CD4-positive, alpha-beta T cell treated with Interferon gamma for 1 hour (primary cell): Measurements from ENCODE around the gene ZNF652.
"Not testable (repeated sequence)": the region's sequence is repeated elsewhere in the genome, so short reads cannot be mapped to it uniquely, and the experiment has no call there.

Source experiments
- DNase-seq: peaks from one replicate; pipeline ENCODE4 v3.0.0-alpha.2; 2020

Gene ZNF652

DNA sequence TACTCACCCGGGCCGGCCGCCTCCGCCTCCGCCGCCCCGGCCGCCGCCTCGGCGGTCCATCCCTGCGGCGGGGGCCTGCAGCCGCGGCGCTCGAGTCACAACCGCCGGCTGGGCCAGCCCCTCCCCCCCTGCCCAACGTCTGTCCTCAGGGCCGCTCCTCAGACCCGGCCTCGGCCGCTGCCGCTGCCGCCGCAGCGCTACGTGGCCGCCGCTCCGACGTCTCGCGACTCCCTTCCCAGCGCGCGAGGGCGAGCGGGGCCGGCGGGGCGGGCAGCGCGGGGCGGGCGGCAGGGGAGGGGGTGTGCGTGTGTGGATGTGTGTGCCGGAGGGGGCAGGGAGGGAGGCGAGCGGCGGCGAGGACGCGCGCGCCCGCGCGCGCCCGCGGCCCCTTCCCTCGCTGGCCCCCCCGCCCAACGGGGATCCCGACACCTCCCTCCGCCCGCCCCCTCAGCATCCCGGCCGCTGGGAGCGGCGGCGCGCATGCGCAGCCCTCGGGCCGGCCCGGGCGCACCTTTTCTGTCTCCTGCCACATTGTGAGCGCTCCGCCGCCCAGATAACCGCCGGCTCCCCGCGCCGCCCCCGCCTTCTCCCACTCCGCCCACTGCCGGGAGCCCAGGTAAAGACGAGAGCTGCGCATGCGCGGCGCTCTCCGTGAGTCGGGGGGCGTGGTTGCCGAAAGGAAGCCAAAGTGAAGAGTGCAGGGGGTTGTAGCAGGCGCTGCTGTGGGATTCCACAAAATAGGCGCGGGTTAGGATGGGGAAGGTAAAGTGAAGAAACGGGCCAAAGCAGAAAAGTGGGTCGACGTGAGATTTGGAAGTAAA lies at the start of gene ZNF652:
TSS of gene ZNF652 (minus strand) at position 349 of the 821 bp plus-strand sequence. CDS start 44,525 bp downstream, outside the sequence.
- DNase-seq: peak; percentile 97

DNA sequence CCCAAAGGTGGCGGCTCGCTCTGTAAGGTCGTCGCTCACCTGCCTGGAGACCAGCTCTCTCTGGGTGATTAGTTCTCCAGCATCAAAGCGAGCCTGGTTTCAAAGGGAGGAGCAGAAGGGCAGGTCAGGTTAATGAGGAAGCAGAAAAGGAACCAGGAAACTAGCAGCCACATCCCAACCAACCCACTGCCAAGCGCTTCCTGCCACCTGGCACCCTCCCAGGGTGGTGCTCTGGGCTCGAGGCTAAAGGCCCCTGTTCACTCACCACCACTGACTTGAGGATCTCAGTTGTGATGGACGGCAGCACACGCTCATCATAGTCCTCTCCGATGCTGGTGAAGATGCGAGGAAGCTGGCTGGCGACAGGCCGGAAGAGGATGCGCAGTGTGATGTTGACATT lies 47.0 kb upstream of the ZNF652 start:
- DNase-seq: no peak

DNA sequence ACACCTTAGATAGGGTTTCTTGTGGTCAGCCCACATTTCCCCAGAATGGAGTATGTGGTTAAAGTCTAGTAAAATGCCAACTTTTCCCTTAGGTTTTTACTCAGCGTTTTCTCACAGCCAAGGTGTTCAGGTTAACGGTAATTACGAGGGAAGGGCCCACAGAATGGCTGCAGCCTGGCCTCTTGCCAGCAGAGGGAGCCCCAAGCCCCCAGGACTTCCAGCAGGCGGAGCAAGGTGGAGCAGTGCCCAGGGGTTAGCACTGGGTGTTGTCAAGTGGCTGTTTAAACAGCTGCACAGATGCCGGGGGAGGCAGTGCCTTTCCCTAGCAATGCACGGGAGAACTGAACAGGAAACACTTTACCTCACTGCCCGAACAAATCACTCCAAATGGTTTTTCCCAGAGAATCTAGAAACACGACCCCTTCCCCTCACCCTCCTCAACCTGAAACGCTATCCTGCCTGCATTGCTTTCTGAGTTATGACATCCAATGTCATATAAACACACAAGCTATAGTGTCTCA lies 46.0 kb upstream of the ZNF652 start:
- DNase-seq: peak; percentile 78

DNA sequence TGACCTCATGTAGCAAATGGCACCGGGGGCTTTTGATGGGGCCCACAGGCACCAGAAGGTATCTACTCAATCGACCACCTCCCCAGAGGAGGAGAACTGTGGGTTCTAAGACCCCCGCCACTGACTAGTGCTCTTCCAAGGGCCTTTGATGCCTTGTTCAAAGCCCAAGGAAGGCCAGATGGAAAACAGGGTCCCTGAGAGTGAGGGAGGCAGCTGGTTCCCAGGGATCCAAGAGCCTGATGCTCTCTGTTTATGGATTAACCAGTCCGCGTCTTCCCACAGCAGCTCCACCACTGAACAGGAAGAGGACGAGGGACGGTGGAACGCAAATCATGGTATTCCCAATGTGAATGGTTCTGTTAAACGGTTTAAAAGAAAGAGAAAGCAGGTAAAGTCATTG lies 45.0 kb upstream of the ZNF652 start:
- DNase-seq: no peak

DNA sequence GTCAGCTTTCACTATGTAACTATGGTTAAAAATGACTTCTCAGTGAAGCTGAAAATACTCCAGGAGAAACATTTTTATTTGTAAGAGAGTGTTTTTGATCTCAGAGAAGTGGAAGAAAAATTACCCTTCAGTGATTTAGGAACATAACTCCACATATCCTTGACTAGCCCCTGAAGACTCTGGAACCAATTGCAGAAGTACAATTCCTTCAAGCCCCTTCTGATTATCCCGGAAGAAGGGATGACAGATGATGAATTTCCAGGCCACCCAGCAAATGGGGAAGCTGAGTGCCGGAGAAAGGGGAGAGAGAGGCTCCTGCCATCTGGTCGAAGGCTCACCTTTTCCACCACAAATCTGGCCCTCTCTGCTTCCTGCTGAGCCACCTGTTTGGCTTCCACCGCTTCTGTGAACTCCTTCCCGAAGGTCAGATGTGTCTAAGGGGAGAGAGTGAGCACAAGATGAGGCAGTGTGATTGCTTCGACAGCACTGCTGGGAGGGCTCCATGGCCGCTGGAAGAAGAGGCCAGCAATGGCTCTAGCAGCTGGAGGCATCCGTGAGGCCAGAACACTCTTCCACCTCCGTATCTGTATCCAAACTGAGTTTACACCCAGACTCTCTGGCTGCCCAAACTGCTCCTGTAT lies 44.5 kb upstream of the ZNF652 start:
- DNase-seq: no peak

DNA sequence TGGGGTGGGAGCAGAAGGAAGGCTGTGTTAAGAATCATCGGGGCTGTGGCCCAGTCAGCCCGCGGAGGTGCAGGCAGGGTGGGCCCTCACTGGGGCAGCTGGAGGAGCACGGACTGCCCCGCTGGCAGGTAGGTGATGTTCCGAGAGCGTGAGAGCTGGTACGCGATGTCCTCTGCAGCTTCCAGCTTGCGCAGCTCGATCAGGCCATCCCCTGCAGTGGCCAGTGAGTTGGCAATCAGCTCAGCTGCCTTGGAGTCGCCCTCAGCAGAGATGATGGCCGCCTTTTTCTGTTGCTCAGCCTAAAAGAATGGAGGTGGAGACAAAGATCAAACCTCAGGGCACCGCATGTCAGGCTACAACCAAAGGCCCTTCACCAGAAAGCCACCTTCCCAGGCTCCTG lies 42.9 kb upstream of the ZNF652 start:
- no peak for DNase-seq

DNA sequence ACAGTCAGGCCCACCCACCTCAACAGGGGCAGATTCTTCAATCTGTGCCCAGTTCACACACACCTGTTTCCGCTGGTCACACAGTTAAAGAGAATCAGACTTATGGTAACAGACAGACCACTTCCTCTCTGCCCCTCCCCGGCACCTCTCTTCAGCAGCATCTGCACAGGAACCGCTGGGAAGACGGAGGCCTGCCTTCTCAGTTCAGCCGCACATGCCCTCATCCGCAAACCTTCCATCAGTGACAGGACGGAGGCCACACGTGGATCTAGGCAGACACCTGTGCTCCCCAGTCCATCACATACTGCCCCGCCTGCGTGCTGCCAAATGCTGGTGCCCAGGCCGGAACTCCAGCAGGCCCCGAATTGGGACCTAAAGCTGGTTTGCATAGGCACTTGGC lies 42.3 kb upstream of the ZNF652 start:
- peak; percentile 52 for DNase-seq

DNA sequence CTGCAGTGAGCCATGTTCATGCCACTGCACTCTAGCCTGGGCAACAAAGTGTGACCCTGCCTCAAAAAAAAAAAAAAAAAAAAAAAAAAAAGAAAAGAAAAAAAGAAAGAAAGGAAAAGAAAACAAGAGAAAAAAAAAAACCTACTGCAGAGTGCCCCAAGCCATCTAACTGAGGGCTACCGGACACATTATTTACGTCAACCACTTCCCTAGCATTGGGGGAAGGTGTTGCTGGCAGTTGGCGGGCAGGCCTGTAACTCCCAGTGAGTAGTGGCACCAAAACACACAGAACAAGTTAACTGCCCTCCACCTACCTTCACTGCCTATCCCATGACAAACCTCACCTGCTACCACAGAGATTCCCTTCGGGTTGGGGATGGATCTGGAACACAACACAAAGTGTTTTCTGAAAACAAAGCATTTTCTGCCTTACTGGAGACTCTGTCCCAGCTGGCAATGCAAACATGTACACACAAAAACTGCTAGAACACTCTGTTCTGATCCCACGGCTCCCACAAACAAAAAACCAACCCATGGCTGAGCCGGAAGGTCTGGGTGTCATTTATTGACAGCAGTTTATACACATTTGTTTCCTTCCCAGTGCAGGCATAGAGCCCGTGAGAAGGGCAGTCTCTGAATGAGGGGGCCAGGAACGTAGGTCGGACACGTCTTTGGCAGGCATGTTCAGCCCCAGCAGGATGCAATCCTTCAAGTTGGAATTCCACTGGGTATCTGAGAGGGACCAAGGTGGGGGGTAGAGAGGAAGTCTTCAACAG lies 41.7 kb upstream of the ZNF652 start:
- no peak for DNase-seq

DNA sequence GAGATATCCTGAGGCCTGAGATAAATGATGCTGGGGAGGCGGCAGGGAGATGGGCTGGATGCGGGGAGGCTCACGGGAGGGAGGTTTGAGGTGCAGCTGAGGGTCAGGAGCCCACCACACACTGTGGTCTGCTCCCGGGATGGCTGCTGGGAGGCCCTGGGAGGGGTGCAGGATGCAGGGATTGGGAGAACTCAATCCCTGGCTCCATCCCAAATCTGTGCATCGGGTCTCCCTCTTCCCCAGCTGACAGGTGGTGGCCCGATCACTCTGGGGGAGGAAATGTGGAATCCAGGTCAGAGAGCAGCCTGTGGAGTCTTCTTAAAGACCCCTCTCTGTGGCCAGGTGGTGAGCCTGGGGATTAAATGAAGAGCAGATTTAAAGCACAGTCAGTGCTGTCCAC lies 40.7 kb upstream of the ZNF652 start:
- DNase-seq: no peak

DNA sequence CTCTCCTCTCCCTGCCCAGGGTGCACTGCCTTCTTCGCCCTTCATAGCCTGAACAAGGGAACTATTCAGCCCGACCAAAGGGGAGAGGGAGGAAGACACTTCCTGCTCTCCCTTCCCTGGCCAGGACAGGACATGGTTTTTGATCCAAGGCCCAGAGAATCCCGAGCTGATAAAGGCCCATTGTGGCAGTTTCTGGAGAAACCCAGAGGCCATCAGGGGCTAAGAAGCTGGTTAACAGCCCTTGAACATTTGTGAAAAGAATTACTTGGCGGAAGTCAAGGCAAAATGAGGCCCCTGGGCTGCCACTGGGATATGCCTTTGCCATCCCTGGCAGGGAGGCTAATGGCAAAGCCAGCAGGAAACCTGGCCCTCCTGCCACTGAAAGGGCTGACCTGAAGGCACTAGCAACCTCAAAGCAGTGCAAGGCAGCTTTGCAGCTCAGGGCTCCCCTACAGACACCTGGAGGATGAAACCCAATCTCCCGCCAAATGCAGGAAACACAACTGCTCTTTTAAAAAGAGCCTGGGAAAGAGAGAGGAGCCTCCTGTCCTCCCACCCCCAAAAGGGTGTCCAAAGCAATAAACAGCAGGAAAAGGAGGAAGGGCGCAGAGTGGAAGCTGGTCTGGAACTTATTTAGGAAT lies 40.0 kb upstream of the ZNF652 start:
- DNase-seq: no peak

DNA sequence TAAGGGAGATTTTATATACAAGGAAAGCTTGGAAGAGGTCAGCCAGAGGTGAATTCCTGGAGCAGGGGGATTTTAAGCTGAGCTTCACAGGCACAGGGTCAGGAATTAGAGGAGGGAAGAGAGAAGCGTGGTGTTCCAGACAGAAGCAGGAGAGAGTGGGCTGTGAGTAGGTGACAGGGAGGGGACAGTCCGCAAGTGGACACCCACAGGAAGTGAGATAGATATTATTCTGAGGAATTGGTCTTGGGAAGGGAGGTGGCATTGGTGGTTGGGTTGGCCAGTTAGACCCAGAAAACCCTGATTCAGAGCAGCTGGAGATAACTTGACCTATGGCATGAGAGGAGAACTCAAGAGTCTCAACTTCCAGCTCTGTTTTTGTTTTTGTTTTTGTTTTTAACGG lies 37.9 kb upstream of the ZNF652 start:
- DNase-seq: no peak

DNA sequence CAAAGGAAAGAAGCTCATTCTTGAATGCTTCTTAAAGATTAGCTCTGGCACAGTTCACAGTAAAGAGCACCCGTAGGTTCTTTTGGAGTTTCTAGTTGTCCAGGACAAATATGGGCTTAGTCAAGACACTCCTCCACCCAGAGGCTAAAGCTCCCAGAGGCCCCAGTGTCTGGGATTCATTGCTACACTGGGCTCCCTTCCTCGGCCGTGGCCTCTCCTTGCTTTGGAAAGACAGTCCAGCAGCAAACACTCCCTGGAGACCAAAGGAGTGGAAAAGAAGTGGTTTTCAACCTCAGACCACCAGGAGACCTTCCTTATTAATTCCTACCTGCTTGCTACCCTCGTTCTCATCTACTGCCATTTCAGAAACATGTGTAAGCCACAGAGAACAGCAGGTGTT lies 35.5 kb upstream of the ZNF652 start:
- DNase-seq: no peak

DNA sequence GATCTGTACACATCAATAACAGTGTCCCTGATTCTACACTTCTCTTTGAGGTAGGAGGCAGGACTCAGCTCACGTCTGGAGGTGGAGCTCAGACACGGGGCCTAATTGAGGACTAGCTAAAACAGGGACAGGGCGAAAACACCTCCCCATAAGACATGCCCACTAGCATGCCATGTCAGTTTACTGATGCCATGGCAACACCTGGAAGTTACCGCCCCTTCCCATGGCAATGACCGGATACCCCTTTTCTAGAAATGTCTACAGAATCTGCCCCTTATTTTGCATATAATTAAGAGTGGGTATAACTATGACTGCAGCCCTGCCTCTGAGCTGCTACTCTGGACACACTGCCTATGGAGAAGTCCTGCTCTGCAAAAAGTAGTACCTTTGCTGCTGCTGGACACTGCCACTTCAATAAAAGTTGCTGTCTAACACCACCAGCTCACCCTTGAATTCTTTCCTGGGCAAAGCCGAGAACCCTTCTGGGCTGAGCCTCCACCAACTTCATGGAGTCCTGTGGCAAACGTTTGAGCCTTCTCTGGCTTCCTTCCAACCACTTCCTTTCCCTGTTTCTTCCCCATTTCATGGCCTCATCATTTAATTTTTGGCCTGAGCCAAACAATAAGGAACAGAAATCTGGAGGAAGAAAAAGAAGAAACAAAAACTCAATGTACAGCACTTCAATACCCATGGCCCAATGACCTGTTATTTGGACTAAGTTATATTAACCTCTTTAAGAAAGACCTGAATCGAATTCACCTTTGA lies 31.6 kb upstream of the ZNF652 start:
- DNase-seq: no peak

DNA sequence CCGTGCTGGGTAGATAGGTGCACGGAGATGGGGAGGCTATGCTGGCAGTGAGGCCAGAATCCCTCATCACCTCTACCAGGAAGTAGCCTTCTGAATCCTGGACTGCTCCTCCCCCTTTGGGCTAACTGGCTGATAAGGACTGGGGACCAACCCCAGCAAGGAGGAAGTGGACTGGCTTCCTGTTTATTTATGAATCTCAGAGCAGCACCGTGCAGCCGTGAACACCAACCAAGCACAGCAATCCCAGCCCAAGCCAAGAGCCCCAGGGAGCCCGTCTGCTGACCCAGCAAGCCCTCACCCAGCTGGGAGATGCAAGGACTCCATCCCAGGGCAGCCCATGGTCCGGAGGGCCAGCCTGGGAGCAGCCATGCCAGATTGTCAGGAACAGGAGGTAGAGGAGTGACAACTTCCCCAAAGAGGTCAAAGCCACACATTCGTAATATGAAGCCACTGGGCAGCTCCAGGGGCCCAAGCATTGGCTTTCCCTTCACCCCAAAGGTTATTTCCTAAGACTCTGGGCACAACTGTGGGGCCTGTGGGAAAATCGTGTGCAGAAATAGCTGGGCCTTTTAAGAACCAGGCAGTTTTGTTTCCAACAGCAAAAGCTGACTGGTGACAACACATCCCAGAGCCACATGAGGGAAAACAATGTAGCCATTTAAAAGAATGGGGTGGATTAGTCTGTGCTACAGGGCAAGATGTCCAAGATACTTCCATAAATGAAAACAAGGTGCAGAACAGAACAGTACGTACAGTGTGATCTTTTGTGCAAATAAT lies 28.7 kb upstream of the ZNF652 start:
- peak; percentile 31 for DNase-seq

DNA sequence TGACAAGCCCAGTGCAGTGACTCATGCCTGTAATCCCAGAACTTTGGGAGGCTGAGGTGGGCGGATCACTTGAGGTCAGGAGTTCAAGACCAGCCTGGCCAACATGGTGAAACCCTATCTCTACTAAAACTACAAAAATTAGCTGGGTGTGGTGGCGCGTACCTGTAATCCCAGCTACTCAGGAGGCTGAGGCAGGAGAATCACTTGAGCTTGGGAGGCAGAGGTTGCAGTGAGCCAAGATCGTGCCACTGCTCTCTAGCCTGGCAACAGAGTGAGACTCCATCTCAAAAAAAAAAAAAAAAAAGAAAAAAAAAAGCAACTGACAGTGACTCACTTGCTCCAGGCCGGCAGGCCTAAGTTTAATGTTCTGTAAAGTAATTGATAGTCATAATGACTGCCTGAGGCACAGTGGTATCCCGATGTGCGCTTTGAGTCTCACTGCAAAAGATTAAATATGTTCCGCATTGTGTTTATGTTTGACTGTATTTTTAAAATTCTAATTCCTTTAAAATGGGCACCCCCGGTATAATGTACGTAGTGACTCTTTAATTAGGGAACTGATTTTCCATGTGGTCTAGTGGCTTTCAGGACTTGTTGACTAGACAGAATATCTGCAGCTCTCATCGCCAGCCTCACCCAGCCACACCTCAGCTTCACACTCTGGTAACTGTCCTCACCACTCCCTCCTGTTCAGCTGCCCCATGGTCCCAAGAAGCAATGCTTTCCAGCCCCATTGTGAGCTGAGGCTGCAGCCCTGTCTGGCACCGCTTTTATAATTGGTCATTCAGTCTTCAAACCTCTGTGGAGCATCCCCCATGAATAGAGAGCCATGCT lies 27.7 kb upstream of the ZNF652 start:
- DNase-seq: not testable (repeated sequence)

DNA sequence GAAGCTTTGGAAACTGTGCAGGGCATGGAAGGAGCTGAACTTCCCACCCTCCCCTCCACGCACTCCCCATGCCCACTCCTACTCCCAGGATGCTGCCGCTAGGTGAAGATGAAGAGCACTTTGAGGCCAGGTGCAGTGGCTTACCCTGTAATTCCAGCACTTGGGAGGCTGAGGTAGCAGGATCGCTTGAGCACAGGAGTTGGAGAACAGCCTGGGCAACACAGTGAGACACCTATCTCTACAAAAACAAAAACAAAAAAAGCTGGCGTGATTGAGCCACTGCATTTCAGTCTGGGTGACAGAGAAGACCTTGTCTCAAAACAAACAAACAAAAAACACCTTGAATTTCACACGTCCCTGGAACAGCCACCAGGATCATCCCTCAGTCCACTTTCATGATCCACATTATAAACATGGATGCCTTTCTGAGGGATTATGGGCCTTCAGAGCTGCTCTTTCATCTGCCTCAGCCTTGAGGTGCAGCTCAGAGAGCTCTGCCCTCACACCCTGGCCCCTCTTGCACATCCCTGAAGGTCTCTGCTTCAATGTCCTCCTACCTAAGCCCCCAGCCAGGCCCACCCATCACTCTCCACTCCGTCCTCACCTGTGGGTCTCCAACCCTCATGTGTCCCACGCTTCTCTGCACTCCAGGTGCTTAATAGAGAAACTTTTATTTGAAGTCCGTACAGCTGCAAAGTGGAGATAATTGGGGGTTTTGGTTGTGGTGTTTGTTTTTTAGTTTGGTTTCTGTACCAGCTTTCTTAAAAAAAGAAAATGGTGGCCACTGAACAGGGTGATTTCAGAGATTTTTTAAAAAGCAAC lies 26.9 kb upstream of the ZNF652 start:
- no peak for DNase-seq

DNA sequence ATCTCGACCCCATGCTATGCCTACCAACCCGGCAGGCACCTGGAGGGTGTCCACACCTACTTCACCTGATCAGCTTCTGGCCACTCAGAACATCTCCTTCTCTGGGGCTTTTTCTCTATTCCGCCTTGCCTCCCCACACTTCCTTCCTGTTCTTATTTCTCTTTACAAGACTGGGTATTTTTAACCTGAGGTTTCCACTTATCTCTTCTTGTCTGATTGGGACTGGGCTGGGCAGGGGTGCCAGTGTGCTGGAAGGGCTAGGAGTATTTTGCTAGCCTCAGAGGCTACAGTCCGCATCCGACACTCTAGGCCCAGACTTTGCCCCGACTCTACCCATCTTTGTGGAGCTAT lies 26.2 kb upstream of the ZNF652 start:
- peak; percentile 54 for DNase-seq

DNA sequence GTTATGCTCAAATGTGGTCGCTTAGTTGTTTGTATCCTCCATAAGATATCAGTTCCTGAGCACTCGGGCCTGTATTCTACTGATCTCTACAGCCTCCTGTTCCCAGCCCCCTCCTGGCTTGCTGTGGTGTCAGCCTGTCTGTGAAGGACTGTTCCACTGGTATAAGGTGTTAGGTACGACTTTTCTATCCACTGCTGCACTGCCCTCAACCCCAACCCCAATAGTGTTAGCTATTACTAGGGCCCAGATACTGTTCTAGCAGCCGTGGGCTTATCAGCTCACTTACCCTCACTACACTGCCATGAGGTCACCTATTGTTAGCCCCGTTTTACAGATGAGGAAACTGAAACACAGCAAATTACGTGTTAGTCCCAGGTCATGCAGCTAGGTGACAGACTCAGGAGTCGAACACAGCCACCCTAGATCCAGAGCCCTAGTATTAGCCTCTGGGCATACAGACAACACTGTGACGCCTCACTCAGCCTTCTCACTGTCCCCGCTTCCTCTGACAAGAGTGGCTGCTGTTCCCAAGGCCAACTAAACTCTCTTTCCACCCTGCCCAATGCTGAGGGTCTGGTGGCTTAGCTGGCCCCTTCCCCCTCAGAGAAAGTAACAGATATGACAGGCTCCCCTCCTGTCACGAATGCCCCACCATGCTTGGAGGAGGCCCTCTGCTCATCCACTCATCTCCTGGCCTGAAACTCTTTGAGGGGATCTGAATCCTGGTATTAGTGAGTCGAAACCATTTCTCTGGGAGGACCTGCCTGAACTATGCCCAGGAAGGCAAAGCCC lies 25.6 kb upstream of the ZNF652 start:
- peak; percentile 19 for DNase-seq

DNA sequence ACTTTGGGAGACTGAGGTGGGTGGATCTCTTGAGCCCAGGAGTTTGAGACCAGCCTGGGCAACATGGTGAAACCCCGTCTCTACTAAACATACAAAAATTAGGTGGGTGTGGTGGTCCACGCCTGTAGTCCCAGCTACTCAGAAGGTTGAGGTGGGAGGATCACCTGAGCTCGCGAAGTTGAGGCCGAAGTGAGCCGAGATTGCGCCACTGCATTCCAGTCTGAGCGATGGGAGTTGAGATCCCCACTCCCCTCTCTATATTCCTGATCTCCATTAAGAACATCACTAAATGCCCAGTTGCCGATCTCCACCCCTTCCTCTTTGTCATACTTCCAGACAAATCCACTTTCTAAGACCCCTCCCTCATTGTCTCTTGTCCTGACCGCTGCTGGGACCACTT lies 24.3 kb upstream of the ZNF652 start:
- no peak for DNase-seq
